ENCODE data around the gene HECTD1. TPM values are rescaled to one million over a fixed set of nuclear protein-coding genes. Genes with fewer than 3 reads are reported as not detected.
A peak's percentile ranks its signal among the peaks of the same experiment; 100 is the strongest.
"Not testable (repeated sequence)": the region's sequence is repeated elsewhere in the genome, so short reads cannot be mapped to it uniquely, and the experiment has no call there.

The HECTD1 gene
- total RNA-seq, 1 donor, result 266 TPM

GRCh38 chr14:31194661-31195060 is 12.9 kb downstream of the HECTD1 start:
- peak; percentile 56 for DNase-seq (ENCODE audit: low read depth)
- no peak overlapping the region for H3K4me3 ChIP-seq (ENCODE audit: low read depth, low read length)
- TF ChIP-seq, protein P1, sequence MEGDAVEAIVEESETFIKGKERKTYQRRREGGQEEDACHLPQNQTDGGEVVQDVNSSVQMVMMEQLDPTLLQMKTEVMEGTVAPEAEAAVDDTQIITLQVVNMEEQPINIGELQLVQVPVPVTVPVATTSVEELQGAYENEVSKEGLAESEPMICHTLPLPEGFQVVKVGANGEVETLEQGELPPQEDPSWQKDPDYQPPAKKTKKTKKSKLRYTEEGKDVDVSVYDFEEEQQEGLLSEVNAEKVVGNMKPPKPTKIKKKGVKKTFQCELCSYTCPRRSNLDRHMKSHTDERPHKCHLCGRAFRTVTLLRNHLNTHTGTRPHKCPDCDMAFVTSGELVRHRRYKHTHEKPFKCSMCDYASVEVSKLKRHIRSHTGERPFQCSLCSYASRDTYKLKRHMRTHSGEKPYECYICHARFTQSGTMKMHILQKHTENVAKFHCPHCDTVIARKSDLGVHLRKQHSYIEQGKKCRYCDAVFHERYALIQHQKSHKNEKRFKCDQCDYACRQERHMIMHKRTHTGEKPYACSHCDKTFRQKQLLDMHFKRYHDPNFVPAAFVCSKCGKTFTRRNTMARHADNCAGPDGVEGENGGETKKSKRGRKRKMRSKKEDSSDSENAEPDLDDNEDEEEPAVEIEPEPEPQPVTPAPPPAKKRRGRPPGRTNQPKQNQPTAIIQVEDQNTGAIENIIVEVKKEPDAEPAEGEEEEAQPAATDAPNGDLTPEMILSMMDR (IDR thresholded peaks at IDR 0.05; ENCODE audit: insufficient read depth, low read length), result no peak

GRCh38 chr14:31194095-31194494 is 13.5 kb downstream of the HECTD1 start:
- no peak for DNase-seq (ENCODE audit: low read depth)

GRCh38 chr14:31192544-31192943 is 15.0 kb downstream of the HECTD1 start:
- not testable (repeated sequence) for H3K4me3 ChIP-seq (ENCODE audit: low read depth, low read length); DNase-seq (ENCODE audit: low read depth)

More at GRCh38 chr14:31194095-31194494, 13.5 kb downstream of the HECTD1 start:
- TF ChIP-seq, protein P1 (IDR thresholded peaks at IDR 0.05; ENCODE audit: insufficient read depth, low read length), result no peak
- no peak overlapping the region for H3K4me3 ChIP-seq (ENCODE audit: low read depth, low read length)

- TF ChIP-seq, protein P1 (IDR thresholded peaks at IDR 0.05; ENCODE audit: insufficient read depth, low read length), result no peak
- no peak overlapping the region for H3K4me3 ChIP-seq (ENCODE audit: low read depth, low read length)
- DNase-seq (ENCODE audit: low read depth), result no peak
Measured at GRCh38 chr14:31190717-31191263, 16.8 kb downstream of the HECTD1 start.

GRCh38 chr14:31190219-31190603 is 17.4 kb downstream of the HECTD1 start:
- no peak overlapping the region for H3K4me3 ChIP-seq (ENCODE audit: low read depth, low read length)
- TF ChIP-seq, protein P1 (IDR thresholded peaks at IDR 0.05; ENCODE audit: insufficient read depth, low read length), result no peak
- DNase-seq (ENCODE audit: low read depth), result no peak

GRCh38 chr14:31189346-31190218 is 18.0 kb downstream of the HECTD1 start:
- TF ChIP-seq, protein P1 (IDR thresholded peaks at IDR 0.05; ENCODE audit: insufficient read depth, low read length), result no peak
- H3K4me3 ChIP-seq (ENCODE audit: low read depth, low read length), result no peak overlapping the region
- no peak for DNase-seq (ENCODE audit: low read depth)

DNA sequence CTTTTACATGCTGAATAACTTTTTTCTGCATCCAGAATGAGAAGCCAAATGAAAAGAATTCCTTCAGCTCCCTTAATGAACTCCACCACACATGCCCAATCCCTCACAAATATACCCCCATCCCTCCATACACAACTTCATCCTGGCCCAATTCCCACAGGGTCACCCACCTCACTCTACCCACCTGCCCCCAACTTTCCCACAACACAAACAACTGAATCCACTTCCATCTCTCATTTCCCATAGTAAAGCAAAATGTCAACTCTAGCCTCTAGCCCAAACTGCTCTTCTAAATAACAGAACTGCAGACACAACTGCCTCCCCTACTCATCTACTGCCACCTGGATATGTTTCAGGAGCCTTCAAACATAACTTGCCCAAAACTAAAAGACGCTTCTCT is 18.8 kb downstream of the HECTD1 start:
- DNase-seq (ENCODE audit: low read depth), result no peak
- H3K4me3 ChIP-seq (ENCODE audit: low read depth, low read length), result no peak overlapping the region
- TF ChIP-seq, protein P1 (IDR thresholded peaks at IDR 0.05; ENCODE audit: insufficient read depth, low read length), result no peak

GRCh38 chr14:31182016-31182415 is 25.6 kb downstream of the HECTD1 start:
- not testable (repeated sequence) for H3K4me3 ChIP-seq (ENCODE audit: low read depth, low read length); DNase-seq (ENCODE audit: low read depth)

All from fibroblast of the aortic adventitia (primary cell).